HepG2 (cell line): ENCODE results near the gene BLCAP.
"Not testable (repeated sequence)": the region's sequence is repeated elsewhere in the genome, so short reads cannot be mapped to it uniquely, and the experiment has no call there.

Source experiments
- CENPT ChIP-seq: sonication (generic); formaldehyde crosslinking; IDR thresholded peaks from 2 replicates; pipeline ENCODE4 v1.8.0; 2022; ENCODE audit warnings: low read depth, mild to moderate bottlenecking, moderate library complexity, missing genetic modification reagents
- CTCF ChIP-seq: sonication (generic); formaldehyde crosslinking; IDR thresholded peaks from 2 replicates; pipeline ENCODE4 v1.5.0; 2020; ENCODE audit warnings: mild to moderate bottlenecking, missing genetic modification reagents, moderate library complexity
- ETS1 ChIP-seq: sonication (generic); formaldehyde crosslinking; IDR thresholded peaks from 2 replicates; pipeline ENCODE4 v1.4.0; 2020; ENCODE audit warnings: missing genetic modification reagents
- MAX ChIP-seq: IDR thresholded peaks from 2 replicates; pipeline ENCODE4 v1.6.1; 2012; ENCODE audit warnings: inconsistent platforms
- MYC ChIP-seq: sonication (generic); formaldehyde crosslinking; IDR thresholded peaks from 2 replicates; pipeline ENCODE4 v1.9.0; 2021; ENCODE audit warnings: missing genetic modification reagents, borderline replicate concordance
- POLR2AphosphoS5 ChIP-seq: IDR thresholded peaks from 2 replicates; pipeline ENCODE4 v1.6.1; 2012; ENCODE audit warnings: low read depth, low read length
- REXO4 ChIP-seq: sonication (generic); formaldehyde crosslinking; IDR thresholded peaks from 2 replicates; pipeline ENCODE4 v1.8.0; 2022; ENCODE audit warnings: missing genetic modification reagents, mild to moderate bottlenecking, borderline replicate concordance
- SIX1 ChIP-seq: sonication (generic); formaldehyde crosslinking; IDR thresholded peaks from 2 replicates; pipeline ENCODE4 v1.4.0; 2020; ENCODE audit warnings: missing genetic modification reagents, borderline replicate concordance
- ZNF224 ChIP-seq: sonication (generic); formaldehyde crosslinking; IDR thresholded peaks from 2 replicates; pipeline ENCODE4 v1.5.0; 2020; ENCODE audit warnings: mild to moderate bottlenecking, missing genetic modification reagents
- ZNF337 ChIP-seq: sonication (generic); formaldehyde crosslinking; IDR thresholded peaks from 2 replicates; pipeline ENCODE4 v1.5.1; 2020; ENCODE audit warnings: missing genetic modification reagents, low read depth, mild to moderate bottlenecking, borderline replicate concordance
- ZNF614 ChIP-seq: IDR thresholded peaks from 2 replicates; pipeline ENCODE4 v1.6.1; 2018; ENCODE audit warnings: missing biosample characterization, missing genetic modification reagents, inconsistent platforms, borderline replicate concordance

GRCh38 chr20:37472435-37472834, 55.2 kb downstream of the BLCAP start:
- not testable (repeated sequence) for TF ChIP-seq CTCF (CRISPR knock-in tag); ZNF614 (CRISPR knock-in tag); ZNF224 (CRISPR knock-in tag); MYC (CRISPR knock-in tag); POLR2AphosphoS5; ETS1; REXO4; ZNF337 (CRISPR knock-in tag); MAX; SIX1 (CRISPR knock-in tag); CENPT (CRISPR knock-in tag)
